CD8-positive, alpha-beta memory T cell (primary cell): ENCODE results near the gene TESMIN. TPM values are rescaled to one million over a fixed set of nuclear protein-coding genes. Genes with fewer than 3 reads are reported as not detected.

Source experiments
- CTCF ChIA-PET: fragments of 350-600 bp; sonication (Branson Sonifier 250); formaldehyde crosslinking; loops from one replicate; lab custom pipeline; 2021; ENCODE audit warnings: antibody characterized with exemption; lab: Charles Lee
- POLR2A ChIA-PET: fragments of 350-600 bp; sonication (Branson Sonifier 250); formaldehyde crosslinking; loops from one replicate; lab custom pipeline; 2021; ENCODE audit warnings: antibody characterized with exemption; lab: Charles Lee
- DNase-seq, 5 donors: peaks; one replicate each; pipeline versions ENCODE4 v3.0.0 to v3.0.0-alpha.2; 2020 to 2022; ENCODE audit warnings: mixed read lengths in 1 of 5
- H3K27ac ChIP-seq: one replicate; pipeline ENCODE4 v1.7.0; 2013; ENCODE audit warnings: low read depth, mild to moderate bottlenecking, low read length, moderate library complexity
- H3K27me3 ChIP-seq: 2 replicates; pipeline ENCODE4 v1.7.0; 2013; ENCODE audit warnings: low read length, mild to moderate bottlenecking; ENCODE audit not compliant: insufficient read depth, poor library complexity, severe bottlenecking
- H3K36me3 ChIP-seq: 2 replicates; pipeline ENCODE4 v1.7.0; 2013; ENCODE audit warnings: mild to moderate bottlenecking, low read length, moderate library complexity; ENCODE audit not compliant: insufficient read depth
- H3K4me1 ChIP-seq: 2 replicates; pipeline ENCODE4 v1.7.0; 2013; ENCODE audit warnings: mild to moderate bottlenecking, low read length, moderate library complexity; ENCODE audit not compliant: insufficient read depth
- H3K4me3 ChIP-seq: 2 replicates; pipeline ENCODE4 v1.7.0; 2013; ENCODE audit warnings: mild to moderate bottlenecking, low read length
- H3K9me3 ChIP-seq: 2 replicates; pipeline ENCODE4 v1.7.0; 2013; ENCODE audit warnings: mild to moderate bottlenecking, low read length
- H3K27ac Mint-ChIP-seq, 8 donors: one replicate each; pipeline ENCODE4 v1.8.0; 2020 to 2021; ENCODE audit warnings: mixed read lengths in 8 of 8, mild to moderate bottlenecking in 6 of 8, inconsistent platforms in 3 of 8, moderate library complexity in 3 of 8
- H3K27me3 Mint-ChIP-seq, 2 donors: one replicate each; pipeline ENCODE4 v1.8.0; 2020 to 2021; ENCODE audit warnings: mixed read lengths in 2 of 2, mild to moderate bottlenecking in 1 of 2, moderate library complexity in 1 of 2
- H3K36me3 Mint-ChIP-seq, 3 donors: one replicate each; pipeline ENCODE4 v1.8.0; 2020 to 2021; ENCODE audit warnings: mixed read lengths in 3 of 3, inconsistent platforms in 1 of 3, mild to moderate bottlenecking in 1 of 3
- H3K4me1 Mint-ChIP-seq, 3 donors: one replicate each; pipeline ENCODE4 v1.8.0; 2020 to 2021; ENCODE audit warnings: mixed read lengths in 3 of 3, inconsistent platforms in 1 of 3, mild to moderate bottlenecking in 1 of 3
- H3K4me3 Mint-ChIP-seq, 7 donors: one replicate each; pipeline ENCODE4 v1.8.0; 2020 to 2021; ENCODE audit warnings: mixed read lengths in 7 of 7, mild to moderate bottlenecking in 6 of 7, moderate library complexity in 4 of 7, inconsistent platforms in 2 of 7
- H3K9me3 Mint-ChIP-seq, 5 donors: one replicate each; pipeline ENCODE4 v1.8.0; 2020 to 2022; ENCODE audit warnings: mixed read lengths in 5 of 5, mild to moderate bottlenecking in 3 of 5, moderate library complexity in 2 of 5, inconsistent platforms in 1 of 5
- polyA plus RNA-seq: library from polyadenylated mRNA; unstranded; fragments of 300-500 nt; fragmentation: Illumina TruSeq; gene quantifications from one replicate; pipeline ENCODE4 v1.2.3, GENCODE V29; 2021
- total RNA-seq, 2 experiments: library from RNA; stranded (reverse); gene quantifications; one replicate each; pipeline ENCODE4 v1.2.3, GENCODE V29; 2021

Gene TESMIN
- total and polyA plus RNA-seq, 3 experiments from 2014 or later, result 1.3 to 3.2 (median 1.3) TPM

GRCh38 chr11:68684385-68685356, 66.6 kb downstream of the TESMIN start, which contains the start of gene GAL:
TSS of gene GAL (plus strand) at chr11:68684544. CDS start at chr11:68684924, 380 bp downstream.
- peak within 1 kb of the TSS in 1 of 8 donors; percentile 54 for H3K27ac Mint-ChIP-seq
- no peaks in the 10 kb centered on the region for H3K9me3 Mint-ChIP-seq
- Histone ChIP-seq H3K36me3 (no peaks in the 10 kb centered on the region), H3K27me3 (peaks cover 17% of the 10 kb centered on the region), H3K9me3 (no peaks in the 10 kb centered on the region), H3K4me1 (peaks cover under 1% of the 10 kb centered on the region), H3K4me3 (no peak within 1 kb of the TSS), H3K27ac (no peak within 1 kb of the TSS)
- no peak for DNase-seq
- H3K4me3 Mint-ChIP-seq, result peak within 1 kb of the TSS in 2 of 7 donors; percentile 28 to 72
- CTCF ChIA-PET, result no interaction called here
- POLR2A ChIA-PET, result no interaction called here
- no peaks in the 10 kb centered on the region for H3K36me3 Mint-ChIP-seq
- peaks cover 6 to 13% (median 8%) of the 10 kb centered on the region in 3 donors for H3K4me1 Mint-ChIP-seq
- H3K27me3 Mint-ChIP-seq, result peaks cover 43 to 47% of the 10 kb centered on the region in 2 donors

- H3K4me3 ChIP-seq, result no peak overlapping the region
- H3K9me3 ChIP-seq, result no peaks in the 10 kb centered on the region
- ChIA-PET CTCF (no interaction called here), POLR2A (no interaction called here)
- no peak overlapping the region for H3K27ac ChIP-seq
- Mint-ChIP-seq H3K4me3 (no peak overlapping the region), H3K27ac (no peak overlapping the region), H3K36me3 (no peaks in the 10 kb centered on the region), H3K27me3 (peaks cover 40 to 51% of the 10 kb centered on the region in 2 donors), H3K4me1 (peaks cover 3 to 12% (median 5%) of the 10 kb centered on the region in 3 donors), H3K9me3 (no peaks in the 10 kb centered on the region)
- H3K4me1 ChIP-seq, result no peaks in the 10 kb centered on the region
- no peaks in the 10 kb centered on the region for H3K36me3 ChIP-seq
- peaks cover 17% of the 10 kb centered on the region for H3K27me3 ChIP-seq
- DNase-seq, result no peak
Measured at GRCh38 chr11:68683536-68684384, 67.6 kb downstream of the TESMIN start.

GRCh38 chr11:68683121-68683520, 68.2 kb downstream of the TESMIN start:
- H3K27me3 Mint-ChIP-seq, result peaks cover 40 to 51% of the 10 kb centered on the region in 2 donors
- Histone ChIP-seq H3K27ac (no peak overlapping the region), H3K27me3 (peaks cover 17% of the 10 kb centered on the region), H3K4me1 (no peaks in the 10 kb centered on the region), H3K36me3 (no peaks in the 10 kb centered on the region), H3K4me3 (no peak overlapping the region), H3K9me3 (no peaks in the 10 kb centered on the region)
- H3K27ac Mint-ChIP-seq, result peak overlapping the region in 1 of 8 donors; percentile 15
- ChIA-PET CTCF (no interaction called here), POLR2A (no interaction called here)
- H3K36me3 Mint-ChIP-seq, result no peaks in the 10 kb centered on the region
- no peak overlapping the region for H3K4me3 Mint-ChIP-seq
- peaks cover 0 to 12% (median 5%) of the 10 kb centered on the region in 3 donors for H3K4me1 Mint-ChIP-seq
- H3K9me3 Mint-ChIP-seq, result no peaks in the 10 kb centered on the region
- no peak for DNase-seq

- Mint-ChIP-seq H3K4me3 (no peak overlapping the region), H3K9me3 (no peaks in the 10 kb centered on the region), H3K4me1 (peaks cover 0 to 12% (median 5%) of the 10 kb centered on the region in 3 donors), H3K27me3 (peaks cover 41 to 52% of the 10 kb centered on the region in 2 donors), H3K36me3 (no peaks in the 10 kb centered on the region), H3K27ac (no peak overlapping the region)
- Histone ChIP-seq H3K27me3 (peaks cover 17% of the 10 kb centered on the region), H3K36me3 (no peaks in the 10 kb centered on the region), H3K27ac (no peak overlapping the region), H3K9me3 (no peaks in the 10 kb centered on the region), H3K4me3 (no peak overlapping the region), H3K4me1 (no peaks in the 10 kb centered on the region)
- no peak for DNase-seq
- CTCF ChIA-PET, result no interaction called here
- POLR2A ChIA-PET, result no interaction called here
Measured at GRCh38 chr11:68682531-68682961, 68.8 kb downstream of the TESMIN start.

- DNase-seq, result no peak
- Histone ChIP-seq H3K27ac (no peak overlapping the region), H3K27me3 (peaks cover 11% of the 10 kb centered on the region), H3K9me3 (no peaks in the 10 kb centered on the region), H3K36me3 (no peaks in the 10 kb centered on the region), H3K4me3 (no peak overlapping the region), H3K4me1 (no peaks in the 10 kb centered on the region)
- Mint-ChIP-seq H3K4me1 (peaks cover 0 to 6% (median 2%) of the 10 kb centered on the region in 3 donors), H3K27ac (no peak overlapping the region), H3K4me3 (no peak overlapping the region), H3K9me3 (no peaks in the 10 kb centered on the region), H3K36me3 (no peaks in the 10 kb centered on the region), H3K27me3 (peaks cover 33 to 44% of the 10 kb centered on the region in 2 donors)
- CTCF ChIA-PET, result no interaction called here
- POLR2A ChIA-PET, result no interaction called here
Measured at GRCh38 chr11:68680541-68681231, 70.6 kb downstream of the TESMIN start.

GRCh38 chr11:68678031-68678441, 73.3 kb downstream of the TESMIN start:
- Histone ChIP-seq H3K4me3 (no peak overlapping the region), H3K36me3 (no peaks in the 10 kb centered on the region), H3K9me3 (no peaks in the 10 kb centered on the region), H3K27ac (no peak overlapping the region), H3K27me3 (peaks cover 4% of the 10 kb centered on the region), H3K4me1 (no peaks in the 10 kb centered on the region)
- Mint-ChIP-seq H3K36me3 (no peaks in the 10 kb centered on the region), H3K9me3 (no peaks in the 10 kb centered on the region), H3K4me3 (no peak overlapping the region), H3K27ac (peak overlapping the region in 1 of 8 donors; percentile 77), H3K4me1 (peaks cover 0 to 2% (median 0%) of the 10 kb centered on the region in 3 donors), H3K27me3 (peaks cover 22 to 40% of the 10 kb centered on the region in 2 donors)
- POLR2A ChIA-PET, result no interaction called here
- DNase-seq, result no peak
- CTCF ChIA-PET, result interaction anchor here (1.4 kb wide), 1 partner anchor 10 kb away, joined by 4 read pairs; no protein-coding TSS in a partner anchor

GRCh38 chr11:68677432-68677831, 73.9 kb downstream of the TESMIN start:
- DNase-seq, result peak in 1 of 5 donors; percentile 19
- no peaks in the 10 kb centered on the region for H3K4me1 Mint-ChIP-seq
- H3K27ac Mint-ChIP-seq, result no peak overlapping the region
- Histone ChIP-seq H3K27me3 (no peaks in the 10 kb centered on the region), H3K27ac (no peak overlapping the region), H3K36me3 (no peaks in the 10 kb centered on the region), H3K4me1 (no peaks in the 10 kb centered on the region), H3K4me3 (no peak overlapping the region), H3K9me3 (no peaks in the 10 kb centered on the region)
- H3K4me3 Mint-ChIP-seq, result no peak overlapping the region
- H3K36me3 Mint-ChIP-seq, result no peaks in the 10 kb centered on the region
- no peaks in the 10 kb centered on the region for H3K9me3 Mint-ChIP-seq
- POLR2A ChIA-PET, result no interaction called here
- CTCF ChIA-PET, result interaction anchor here (1.4 kb wide), 1 partner anchor 11 kb away, joined by 4 read pairs; no protein-coding TSS in a partner anchor
- peaks cover 16 to 38% of the 10 kb centered on the region in 2 donors for H3K27me3 Mint-ChIP-seq
